Adrenal gland (tissue), 12 donors: ENCODE data around the gene ITIH3. TPM values are rescaled to one million over a fixed set of nuclear protein-coding genes. Genes with fewer than 3 reads are reported as not detected.

Experiments used
- DNase-seq, 7 donors: peaks; one replicate each; pipeline ENCODE4 v3.0.0-alpha.2; 2019 to 2020
- H3K27ac ChIP-seq, 5 donors: fragments of 200-600 bp; sonication (generic) in 4 of 5; 1 replicate in 3 of 5; 2 replicates in 2 of 5; pipeline versions ENCODE4 v1.5.1 to v1.8.0; 2016 to 2020; ENCODE audit warnings: mild to moderate bottlenecking in 1 of 5
- H3K27me3 ChIP-seq: fragments of 200-600 bp; 2 replicates; pipeline ENCODE4 v1.8.0; 2021
- H3K36me3 ChIP-seq, 2 donors: fragments of 200-600 bp; replicated peaks in 1 of 2; 1 replicate in 1 of 2; 2 replicates in 1 of 2; pipeline versions ENCODE4 v1.5.1 to v1.8.0; 2018 to 2022
- H3K4me1 ChIP-seq, 2 donors: fragments of 200-600 bp; replicated peaks in 1 of 2; 1 replicate in 1 of 2; 2 replicates in 1 of 2; pipeline versions ENCODE4 v1.5.1 to v1.8.0; 2018 to 2021
- H3K4me3 ChIP-seq, 4 donors: fragments of 200-600 bp; sonication (generic) in 3 of 4; one replicate each; pipeline ENCODE4 v1.5.1; 2016 to 2018
- H3K9me3 ChIP-seq, 3 donors: fragments of 200-600 bp; sonication (generic) in 1 of 3; replicated peaks in 1 of 3; 1 replicate in 2 of 3; 2 replicates in 1 of 3; pipeline versions ENCODE4 v1.5.1 to v1.8.0; 2016 to 2021
- CTCF ChIP-seq, 6 experiments: fragments of 450-650 bp in 4 of 6; fragments of 200-600 bp in 2 of 6; sonication (generic) in 1 of 6; IDR thresholded peaks; 1 replicate in 5 of 6; 2 replicates in 1 of 6; pipeline versions ENCODE4 v1.5.1 to v1.8.0; 2016 to 2021; ENCODE audit warnings: antibody characterized with exemption in 6 of 6, mild to moderate bottlenecking in 2 of 6, moderate library complexity in 1 of 6
- POLR2A ChIP-seq, 2 donors: fragments of 450-650 bp; IDR thresholded peaks; one replicate each; pipeline ENCODE4 v1.6.1; 2017; ENCODE audit warnings: antibody characterized with exemption in 2 of 2, mild to moderate bottlenecking in 2 of 2, moderate library complexity in 1 of 2
- WGBS, 4 donors: extraction: QIAGEN DNeasy Blood & Tissue Kit in 2 of 4; methylation state at CpG; one replicate each; pipeline versions ENCODE4 v1.1.5 to v1.1.7; 2013 to 2017; 5-methylcytosine and 5-hydroxymethylcytosine counted together
- intact Hi-C, 2 donors: fragments of 100-400 bp; cut with DNase I; formaldehyde crosslinking; loops; one replicate each; pipeline versions ENCODE4 v1.14.1 to v1.15.0; 2022 to 2023
- polyA plus RNA-seq, 3 donors: library from polyadenylated mRNA; stranded (reverse); fragments of 200-250 nt in 2 of 3; fragments of 350-450 nt in 1 of 3; fragmentation: Illumina TruSeq in 1 of 3; extraction: RNeasy Lipid Tissue Mini Kit (QIAGEN cat#74804) in 1 of 3; gene quantifications; one replicate each; pipeline ENCODE4 v1.2.3, GENCODE V29; 2013 to 2014
- total RNA-seq, 9 donors: library from RNA; depleted of rRNA in 4 of 9; stranded (reverse); fragments of >200 nt in 4 of 9; fragments of 120-200 nt in 1 of 9; fragmentation: NEBNext Ultra II Directional in 1 of 9; extraction: Animal tissue kit (Norgen Biotek cat#: 25700) in 1 of 9; gene quantifications; one replicate each; pipeline versions ENCODE4 v1.1.0 to v1.2.4, GENCODE V29; 2013 to 2023
- donor health status: healthy with polysubstance abuse.
- donor health status: Bipolar disorder and iron deficiency.
- donor health status: DM: yes; HTN: yes; CAD: no.
- donor health status: DM: no; HTN: no; CAD: no.
- donor health status: DM: no; HTN: no; CAD: no.
- donor health status: DM: yes; HTN: yes; CAD: no.

ITIH3 gene
- total and polyA plus RNA-seq, 12 donors: 0.18 to 31.7 (median 3.2) TPM

GRCh38 chr3:52851348-52851747, 56.8 kb downstream of the ITIH3 start:
- H3K27me3 ChIP-seq: no peaks in the 10 kb centered on the region
- no peaks in the 10 kb centered on the region for H3K9me3 ChIP-seq
- H3K36me3 ChIP-seq: peaks cover 0 to 36% of the 10 kb centered on the region in 2 donors
- 37 to 79% (median 50%) methylated on average over 3 of the region's 3 CpGs for WGBS, 4 donors
- TF ChIP-seq POLR2A (IDR thresholded peaks at IDR 0.05) (no peak), CTCF (IDR thresholded peaks at IDR 0.05) (peak; percentile 42 to 91 (median 82))
- H3K4me3 ChIP-seq: no peak overlapping the region
- peaks cover 0 to 12% of the 10 kb centered on the region in 2 donors for H3K4me1 ChIP-seq
- no peak overlapping the region for H3K27ac ChIP-seq
- intact Hi-C loops: loop anchor here (5.0 to 10.0 kb wide), 2 partner anchors 83 to 221 kb away; no protein-coding TSS in a partner anchor
- DNase-seq: peak in 6 of 7 donors; percentile 57 to 76 (median 60)

- Histone ChIP-seq H3K27me3 (no peaks in the 10 kb centered on the region), H3K27ac (peak overlapping the region in 1 of 5 donors; percentile 14), H3K4me3 (no peak overlapping the region), H3K9me3 (no peaks in the 10 kb centered on the region), H3K4me1 (peaks cover 0 to 12% of the 10 kb centered on the region in 2 donors), H3K36me3 (peaks cover 0 to 36% of the 10 kb centered on the region in 2 donors)
- WGBS, 4 donors: 37 to 60% (median 47%) methylated on average over 2 of the region's 2 CpGs
- TF ChIP-seq CTCF (IDR thresholded peaks at IDR 0.05): no peak
- no peak for TF ChIP-seq POLR2A (IDR thresholded peaks at IDR 0.05)
- intact Hi-C loops: loop anchor here (5.0 to 10.0 kb wide), 2 partner anchors 82 to 220 kb away; no protein-coding TSS in a partner anchor
- DNase-seq: no peak
These were observed 57.8 kb downstream of the ITIH3 start for GRCh38 chr3:52852419-52852818.

GRCh38 chr3:52854013-52854412, 59.4 kb downstream of the ITIH3 start:
- no peak for DNase-seq
- intact Hi-C loops: loop anchor here (5.0 to 10.0 kb wide), 2 partner anchors 81 to 218 kb away; no protein-coding TSS in a partner anchor
- H3K27me3 ChIP-seq: no peaks in the 10 kb centered on the region
- H3K4me1 ChIP-seq: peaks cover 0 to 12% of the 10 kb centered on the region in 2 donors
- H3K27ac ChIP-seq: peak overlapping the region in 1 of 5 donors; percentile 38
- no peaks in the 10 kb centered on the region for H3K9me3 ChIP-seq
- TF ChIP-seq CTCF (IDR thresholded peaks at IDR 0.05): no peak
- TF ChIP-seq POLR2A (IDR thresholded peaks at IDR 0.05): no peak
- 80 to 96% (median 87%) methylated on average over 2 of the region's 2 CpGs for WGBS, 4 donors
- H3K36me3 ChIP-seq: peaks cover 0 to 23% of the 10 kb centered on the region in 2 donors
- no peak overlapping the region for H3K4me3 ChIP-seq

GRCh38 chr3:52856666-52857065, 62.1 kb downstream of the ITIH3 start:
- Histone ChIP-seq H3K27ac (no peak overlapping the region), H3K4me1 (peaks cover 0 to 12% of the 10 kb centered on the region in 2 donors), H3K27me3 (no peaks in the 10 kb centered on the region), H3K9me3 (no peaks in the 10 kb centered on the region), H3K36me3 (peaks cover 0 to 13% of the 10 kb centered on the region in 2 donors), H3K4me3 (no peak overlapping the region)
- no peak for TF ChIP-seq POLR2A (IDR thresholded peaks at IDR 0.05)
- TF ChIP-seq CTCF (IDR thresholded peaks at IDR 0.05): no peak
- DNase-seq: peak in 1 of 7 donors; percentile 36
- WGBS, 4 donors: 49 to 60% (median 54%) methylated on average over 5 of the region's 5 CpGs
- intact Hi-C loops: loop anchor here in 1 of 2 donors (10.0 kb wide), 1 partner anchor 78 kb away; no protein-coding TSS in a partner anchor
